ENCODE results near the gene MCOLN1.

- TF ChIP-seq CTCF (conservative IDR thresholded peaks at IDR 0.05; ENCODE audit: low read depth in 2 of 2) (no peak), EZH2phosphoT487 (IDR thresholded peaks at IDR 0.05; ENCODE audit: unreplicated experiment) (no peak), POLR2AphosphoS5 (IDR thresholded peaks at IDR 0.05; ENCODE audit: low read depth) (no peak), EZH2 (IDR thresholded peaks at IDR 0.05; ENCODE audit: low read depth, unreplicated experiment) (no peak), JUNB (IDR thresholded peaks at IDR 0.05; ENCODE audit: unreplicated experiment) (no peak), ZNF114 (CRISPR knock-in tag; IDR thresholded peaks at IDR 0.05) (no peak)
Observed at GRCh38 chr19:7550169-7550770, 27.8 kb downstream of the MCOLN1 start.

All from GM23338 (cell line).